Tibial artery (tissue), 4 donors: ENCODE data around the gene CNIH1.
A peak's percentile ranks its signal among the peaks of the same experiment; 100 is the strongest.

Source experiments
- DNase-seq, 2 donors: peaks; one replicate each; pipeline ENCODE4 v3.0.0-alpha.2; 2019
- H3K27ac ChIP-seq, 2 donors: fragments of 200-600 bp; sonication (generic) in 1 of 2; 1 replicate in 1 of 2; 2 replicates in 1 of 2; pipeline ENCODE4 v1.5.1; 2018 to 2019; ENCODE audit warnings: mild to moderate bottlenecking in 1 of 2
- H3K27me3 ChIP-seq, 2 donors: fragments of 200-600 bp; sonication (generic) in 1 of 2; one replicate each; pipeline versions ENCODE4 v1.5.1 to v1.6.0; 2016 to 2019
- H3K36me3 ChIP-seq, 3 donors: fragments of 200-600 bp; sonication (generic) in 2 of 3; one replicate each; pipeline ENCODE4 v1.5.1; 2016 to 2019; ENCODE audit warnings: mild to moderate bottlenecking in 2 of 3
- H3K4me1 ChIP-seq, 4 donors: fragments of 200-600 bp; sonication (generic) in 2 of 4; 1 replicate in 3 of 4; 2 replicates in 1 of 4; pipeline ENCODE4 v1.5.1; 2016 to 2019
- H3K4me3 ChIP-seq, 2 donors: fragments of 200-600 bp; sonication (generic) in 1 of 2; 1 replicate in 1 of 2; 2 replicates in 1 of 2; pipeline ENCODE4 v1.5.1; 2018 to 2019; ENCODE audit warnings: mild to moderate bottlenecking in 2 of 2
- H3K9me3 ChIP-seq, 3 donors: fragments of 200-600 bp; sonication (generic) in 1 of 3; one replicate each; pipeline ENCODE4 v1.5.1; 2016 to 2019
- intact Hi-C: fragments of 100-400 bp; cut with DNase I; formaldehyde crosslinking; loops from one replicate; pipeline ENCODE4 v1.15.0; 2023; ENCODE audit warnings: low total_unique reads
- TF ChIP-seq, protein P1 (sequence below), 2 experiments: fragments of 200-600 bp in 1 of 2; fragments of 450-650 bp in 1 of 2; IDR thresholded peaks; one replicate each; pipeline ENCODE4 v1.5.1; 2017 to 2019; ENCODE audit warnings: antibody characterized with exemption in 2 of 2, mild to moderate bottlenecking in 1 of 2, moderate library complexity in 1 of 2

CNIH1 gene

GRCh38 chr14:54425068-54425467, 16.1 kb downstream of the CNIH1 start:
- H3K4me3 ChIP-seq, result no peak overlapping the region
- intact Hi-C loops, result no loop called here

GRCh38 chr14:54424479-54424901, 16.7 kb downstream of the CNIH1 start:
- H3K36me3 ChIP-seq, result peaks cover 21 to 34% (median 28%) of the 10 kb centered on the region in 3 donors
- no peak overlapping the region for H3K27ac ChIP-seq
- no peak overlapping the region for H3K4me3 ChIP-seq
- intact Hi-C loops, result no loop called here
- no peak for DNase-seq
- H3K9me3 ChIP-seq, result no peaks in the 10 kb centered on the region
- no peaks in the 10 kb centered on the region for H3K4me1 ChIP-seq
- TF ChIP-seq, protein P1, sequence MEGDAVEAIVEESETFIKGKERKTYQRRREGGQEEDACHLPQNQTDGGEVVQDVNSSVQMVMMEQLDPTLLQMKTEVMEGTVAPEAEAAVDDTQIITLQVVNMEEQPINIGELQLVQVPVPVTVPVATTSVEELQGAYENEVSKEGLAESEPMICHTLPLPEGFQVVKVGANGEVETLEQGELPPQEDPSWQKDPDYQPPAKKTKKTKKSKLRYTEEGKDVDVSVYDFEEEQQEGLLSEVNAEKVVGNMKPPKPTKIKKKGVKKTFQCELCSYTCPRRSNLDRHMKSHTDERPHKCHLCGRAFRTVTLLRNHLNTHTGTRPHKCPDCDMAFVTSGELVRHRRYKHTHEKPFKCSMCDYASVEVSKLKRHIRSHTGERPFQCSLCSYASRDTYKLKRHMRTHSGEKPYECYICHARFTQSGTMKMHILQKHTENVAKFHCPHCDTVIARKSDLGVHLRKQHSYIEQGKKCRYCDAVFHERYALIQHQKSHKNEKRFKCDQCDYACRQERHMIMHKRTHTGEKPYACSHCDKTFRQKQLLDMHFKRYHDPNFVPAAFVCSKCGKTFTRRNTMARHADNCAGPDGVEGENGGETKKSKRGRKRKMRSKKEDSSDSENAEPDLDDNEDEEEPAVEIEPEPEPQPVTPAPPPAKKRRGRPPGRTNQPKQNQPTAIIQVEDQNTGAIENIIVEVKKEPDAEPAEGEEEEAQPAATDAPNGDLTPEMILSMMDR (IDR thresholded peaks at IDR 0.05), result no peak
- no peaks in the 10 kb centered on the region for H3K27me3 ChIP-seq

More at GRCh38 chr14:54425068-54425467, 16.1 kb downstream of the CNIH1 start:
- Histone ChIP-seq H3K27me3 (no peaks in the 10 kb centered on the region), H3K4me1 (no peaks in the 10 kb centered on the region), H3K9me3 (no peaks in the 10 kb centered on the region), H3K36me3 (peaks cover 26 to 40% (median 34%) of the 10 kb centered on the region in 3 donors), H3K27ac (no peak overlapping the region)
- no peak for DNase-seq
- TF ChIP-seq, protein P1 (IDR thresholded peaks at IDR 0.05), result no peak

DNA sequence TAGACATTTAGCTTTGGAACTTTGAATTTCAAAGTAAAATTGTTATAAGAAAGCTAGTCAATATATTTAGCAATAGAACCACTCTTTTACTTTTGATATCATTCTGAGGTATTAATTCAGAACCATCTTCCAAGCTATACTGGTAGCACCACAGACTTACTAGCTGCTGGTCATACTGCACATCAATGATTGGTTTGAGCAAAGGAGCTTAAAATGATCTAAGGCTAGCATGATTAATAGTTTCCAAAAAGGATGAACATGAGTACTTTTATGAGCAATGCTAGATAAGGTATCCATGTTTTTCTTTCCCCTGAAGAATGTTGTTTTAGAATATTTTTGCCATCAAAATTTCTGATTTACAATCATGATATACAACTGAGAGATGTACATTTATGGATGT, 17.2 kb downstream of the CNIH1 start:
- Histone ChIP-seq H3K27ac (no peak overlapping the region), H3K4me1 (no peaks in the 10 kb centered on the region), H3K36me3 (peaks cover 16 to 29% (median 23%) of the 10 kb centered on the region in 3 donors), H3K27me3 (no peaks in the 10 kb centered on the region), H3K4me3 (no peak overlapping the region), H3K9me3 (no peaks in the 10 kb centered on the region)
- DNase-seq, result no peak
- TF ChIP-seq, protein P1 (IDR thresholded peaks at IDR 0.05), result no peak
- intact Hi-C loops, result no loop called here

- H3K9me3 ChIP-seq, result no peaks in the 10 kb centered on the region
- H3K27me3 ChIP-seq, result no peaks in the 10 kb centered on the region
- H3K4me1 ChIP-seq, result no peaks in the 10 kb centered on the region
- DNase-seq, result peak in 1 of 2 donors; percentile 28
- intact Hi-C loops, result no loop called here
- H3K4me3 ChIP-seq, result no peak overlapping the region
- H3K27ac ChIP-seq, result no peak overlapping the region
- TF ChIP-seq, protein P1 (IDR thresholded peaks at IDR 0.05), result peak; percentile 37 to 42
- H3K36me3 ChIP-seq, result peaks cover 0 to 6% (median under 1%) of the 10 kb centered on the region in 3 donors
These were observed 20.6 kb downstream of the CNIH1 start for GRCh38 chr14:54420478-54421142.

- TF ChIP-seq, protein P1 (IDR thresholded peaks at IDR 0.05), result no peak
- no peak overlapping the region for H3K27ac ChIP-seq
- no peaks in the 10 kb centered on the region for H3K36me3 ChIP-seq
- H3K27me3 ChIP-seq, result no peaks in the 10 kb centered on the region
- intact Hi-C loops, result no loop called here
- no peak overlapping the region for H3K4me3 ChIP-seq
- DNase-seq, result no peak
- no peaks in the 10 kb centered on the region for H3K9me3 ChIP-seq
- no peaks in the 10 kb centered on the region for H3K4me1 ChIP-seq
These were observed 29.8 kb downstream of the CNIH1 start for GRCh38 chr14:54411371-54411770.
